ENCODE data around the gene OMP. TPM values are rescaled to one million over a fixed set of nuclear protein-coding genes. Genes with fewer than 3 reads are reported as not detected.

Gene OMP
- total and polyA plus RNA-seq, 2 of the 4 experiments (the other 2 are of a cell fraction), result 0.27 TPM; not detected in 1

DNA sequence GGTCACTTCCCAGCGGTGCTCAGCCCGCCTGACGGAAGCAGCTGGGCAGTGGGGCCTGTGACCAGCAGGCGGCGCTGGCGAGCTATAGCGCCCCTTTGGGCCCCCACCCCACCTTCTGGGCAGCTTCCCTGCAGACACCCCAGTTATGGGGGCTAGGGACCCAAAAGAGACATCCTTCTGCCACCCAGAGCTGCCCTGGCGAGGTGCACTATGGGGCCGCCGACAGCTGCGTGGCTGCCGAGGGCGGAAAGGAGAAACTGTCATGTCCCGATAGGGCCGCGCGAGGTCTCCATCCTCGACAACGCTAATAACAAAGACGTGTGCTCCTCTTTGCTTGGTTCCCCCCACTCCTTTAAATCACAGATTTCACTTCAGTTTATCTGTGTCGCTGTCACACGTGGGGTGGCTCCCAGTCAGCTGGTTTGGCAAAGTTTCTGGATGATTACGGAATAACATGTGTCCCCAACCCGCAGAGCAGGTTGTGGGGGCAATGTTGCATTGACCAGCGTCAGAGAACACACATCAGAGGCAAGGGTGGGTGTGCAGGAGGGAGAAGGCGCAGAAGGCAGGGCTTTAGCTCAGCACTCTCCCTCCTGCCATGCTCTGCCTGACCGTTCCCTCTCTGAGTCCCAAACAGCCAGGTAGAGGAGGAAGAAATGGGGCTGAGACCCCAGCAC lies 24.7 kb downstream of the OMP start (continued):
- peak; percentile 71 for TF ChIP-seq RAD21 (IDR thresholded peaks at IDR 0.05; ENCODE audit: low read length)
- TF ChIP-seq RFX5 (IDR thresholded peaks at IDR 0.05; ENCODE audit: low read depth, low read length), result no peak

DNA sequence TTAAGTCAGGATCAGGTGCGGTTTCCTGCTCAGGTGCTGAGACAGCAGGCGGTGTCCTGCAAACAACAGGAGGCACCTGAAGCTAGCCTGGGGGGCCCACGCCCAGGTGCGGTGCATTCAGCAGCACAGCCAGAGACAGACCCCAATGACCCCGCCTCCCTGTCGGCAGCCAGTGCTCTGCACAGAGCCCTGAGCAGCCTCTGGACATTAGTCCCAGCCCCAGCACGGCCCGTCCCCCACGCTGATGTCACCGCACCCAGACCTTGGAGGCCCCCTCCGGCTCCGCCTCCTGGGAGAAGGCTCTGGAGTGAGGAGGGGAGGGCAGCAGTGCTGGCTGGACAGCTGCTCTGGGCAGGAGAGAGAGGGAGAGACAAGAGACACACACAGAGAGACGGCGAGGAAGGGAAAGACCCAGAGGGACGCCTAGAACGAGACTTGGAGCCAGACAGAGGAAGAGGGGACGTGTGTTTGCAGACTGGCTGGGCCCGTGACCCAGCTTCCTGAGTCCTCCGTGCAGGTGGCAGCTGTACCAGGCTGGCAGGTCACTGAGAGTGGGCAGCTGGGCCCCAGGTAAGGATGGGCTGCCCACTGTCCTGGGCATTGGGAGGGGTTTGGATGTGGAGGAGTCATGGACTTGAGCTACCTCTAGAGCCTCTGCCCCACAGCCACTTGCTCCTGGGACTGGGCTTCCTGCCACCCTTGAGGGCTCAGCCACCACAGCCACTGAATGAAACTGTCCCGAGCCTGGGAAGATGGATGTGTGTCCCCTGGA lies 25.5 kb downstream of the OMP start, which contains the start of gene MYO7A:
Gene MYO7A (plus strand): TSS at position 327 of the 772 bp plus-strand sequence. CDS start 2,389 bp downstream, outside the sequence.
- H3K14ac ChIP-seq (replicated peaks; ENCODE audit: low read depth, low read length), result no peak within 1 kb of the TSS
- no peak within 1 kb of the TSS for H2BK20ac ChIP-seq (ENCODE audit: low read depth, low read length)
- BruUV-seq (replicated peaks), result no TSS peak
- H4K91ac ChIP-seq (ENCODE audit: insufficient read depth, low read depth, low read length), result no peak within 1 kb of the TSS
- no peak within 1 kb of the TSS for H2AK5ac ChIP-seq (ENCODE audit: low read depth, low read length)
- no peak within 1 kb of the TSS for H3K18ac ChIP-seq (ENCODE audit: low read depth, low read length)
- dilution Hi-C loops (cut with HindIII; ENCODE audit: low sequenced_read_pairs, unreplicated experiment), result no loop called here
- H3K9me1 ChIP-seq (ENCODE audit: insufficient read depth, low read length), result no peaks in the 10 kb centered on the region
- peak; percentile 55 for DNase-seq
- peak within 1 kb of the TSS; percentile 86 for H2AK9ac ChIP-seq (replicated peaks; ENCODE audit: low read depth, low read length, poor library complexity)
- H2AFZ ChIP-seq (replicated peaks; ENCODE audit: low read length, poor library complexity), result peak within 1 kb of the TSS; percentile 93
- no peak within 1 kb of the TSS for H3K23ac ChIP-seq (ENCODE audit: low read depth, low read length)
- H3K4me3 ChIP-seq (ENCODE audit: insufficient read depth, low read depth, low read length), result peak within 1 kb of the TSS; percentile 33
- peaks cover 10% of the 10 kb centered on the region; the same call in 1 of the 2 replicates for H3K4me1 ChIP-seq (ENCODE audit: control insufficient read depth, insufficient read depth, low read length)
- TF ChIP-seq MAZ (IDR thresholded peaks at IDR 0.05; ENCODE audit: borderline replicate concordance, low read depth, low read length) (peak; percentile 38; the same call in 1 of the 2 replicates), SMC3 (IDR thresholded peaks at IDR 0.05; ENCODE audit: low read depth, low read length) (no peak; the same call in 1 of the 2 replicates)
- H2BK120ac ChIP-seq (ENCODE audit: low read depth, low read length), result no peak within 1 kb of the TSS
- no peaks in the 10 kb centered on the region for H3K27me3 ChIP-seq (ENCODE audit: control insufficient read depth, insufficient read depth, low read length)
- no peak within 1 kb of the TSS for H3K27ac ChIP-seq (ENCODE audit: insufficient read depth, low read length)
- H4K20me1 ChIP-seq (ENCODE audit: insufficient read depth, low read length), result no peaks in the 10 kb centered on the region
- no peak within 1 kb of the TSS for H3K9ac ChIP-seq (ENCODE audit: low read depth, low read length)
- intact Hi-C loops (cut with micrococcal nuclease), result loop anchor here (1.0 kb wide), 3 partner anchors 60 to 491 kb away; no protein-coding TSS in a partner anchor
- 17% methylated on average over 9 of the region's 20 CpGs; no CpG with 5 or more reads in 1 of the 2 experiments for WGBS, 2 experiments (ENCODE audit: extremely low coverage in 2 of 2, insufficient read length in 1 of 2)
- no peak within 1 kb of the TSS for H4K5ac ChIP-seq (ENCODE audit: low read depth, low read length)
- H2BK5ac ChIP-seq (ENCODE audit: low read depth, low read length, poor library complexity, severe bottlenecking), result no peak within 1 kb of the TSS
- H2BK15ac ChIP-seq (ENCODE audit: low read depth, low read length), result no peak within 1 kb of the TSS
- no peak within 1 kb of the TSS for H3K4ac ChIP-seq (ENCODE audit: low read depth, low read length)
- H3K36me3 ChIP-seq (ENCODE audit: control insufficient read depth, insufficient read depth, low read length), result peaks cover 3% of the 10 kb centered on the region; the same call in 1 of the 2 replicates
- POLR2A ChIA-PET (ENCODE audit: unreplicated experiment), result no interaction called here
- no peaks in the 10 kb centered on the region for H3K9me3 ChIP-seq (ENCODE audit: control insufficient read depth, insufficient read depth, low read length)
- H3K79me1 ChIP-seq (ENCODE audit: low read depth in 1 of 2, low read length in 2 of 2), result no peaks in the 10 kb centered on the region
- peak within 1 kb of the TSS in 1 of 2 experiments; percentile 42; a peak in 1 of 4 replicates for H4K8ac ChIP-seq (ENCODE audit: low read depth in 2 of 2, low read length in 2 of 2)
- in situ Hi-C loops (cut with MboI; ENCODE audit: low sequenced_read_pairs), result loop anchor here (5.0 to 10.0 kb wide), 2 partner anchors 57 to 419 kb away; no protein-coding TSS in a partner anchor
- CTCF ChIA-PET, result interaction anchor here (0.7 to 2.6 kb wide), 18 partner anchors 9 to 420 kb away, joined by 3 to 21 read pairs (median 4); no protein-coding TSS in a partner anchor
- peak within 1 kb of the TSS; percentile 83 for H3K4me2 ChIP-seq (ENCODE audit: low read depth, low read length)
- H3K56ac ChIP-seq (ENCODE audit: extremely low read depth, insufficient read depth, low read length), result no peak within 1 kb of the TSS
- ATAC-seq (ENCODE audit: low read depth), result peak; percentile 72

Data from IMR-90 (cell line).